ENCODE results near the gene SLC22A13. TPM values are rescaled to one million over a fixed set of nuclear protein-coding genes. Genes with fewer than 3 reads are reported as not detected.

The SLC22A13 gene
- total RNA-seq, 1 donor from 2014 or later, result 0.21 TPM

GRCh38 chr3:38314112-38314763 is 48.6 kb downstream of the SLC22A13 start:
- no peaks in the 10 kb centered on the region for H3K36me3 Mint-ChIP-seq
- no peaks in the 10 kb centered on the region for H3K79me2 ChIP-seq (ENCODE audit: low read depth)
- peak overlapping the region; percentile 72 for H3K27ac Mint-ChIP-seq
- no peak overlapping the region for H3K4me3 Mint-ChIP-seq
- H3K27me3 Mint-ChIP-seq (ENCODE audit: insufficient read depth, low read depth), result peaks cover 10% of the 10 kb centered on the region
- H3K27ac ChIP-seq, result no peak overlapping the region
- H3F3A ChIP-seq (ENCODE audit: low read depth), result peaks cover 9% of the 10 kb centered on the region
- TF ChIP-seq CTCF (IDR thresholded peaks at IDR 0.05) (no peak), EZH2 (IDR thresholded peaks at IDR 0.05) (no peak), EZH2phosphoT487 (IDR thresholded peaks at IDR 0.05) (no peak)
- no peaks in the 10 kb centered on the region for H3K27me3 ChIP-seq
- H3K36me3 ChIP-seq, result no peaks in the 10 kb centered on the region
- peaks cover 25% of the 10 kb centered on the region for H3K4me1 Mint-ChIP-seq
- peak overlapping the region; percentile 100 for H2AFZ ChIP-seq (replicated peaks)
- no peaks in the 10 kb centered on the region for H3K9me3 ChIP-seq (ENCODE audit: low read depth)
- peaks cover 17% of the 10 kb centered on the region for H3K4me1 ChIP-seq
- no peaks in the 10 kb centered on the region for H3K9me3 Mint-ChIP-seq
- H4K20me1 ChIP-seq (ENCODE audit: low read depth), result no peaks in the 10 kb centered on the region
- peak; percentile 48 for DNase-seq (ENCODE audit: low spot score)
- no peak overlapping the region for H3K9ac ChIP-seq
- no peak overlapping the region for H3K4me3 ChIP-seq
- peak overlapping the region; percentile 22 for H3K4me2 ChIP-seq

- no peak overlapping the region for H3K4me3 ChIP-seq
- Mint-ChIP-seq H3K27ac (peak overlapping the region; percentile 72), H3K4me1 (peaks cover 25% of the 10 kb centered on the region), H3K9me3 (no peaks in the 10 kb centered on the region), H3K4me3 (no peak overlapping the region), H3K27me3 (ENCODE audit: insufficient read depth, low read depth) (peaks cover 10% of the 10 kb centered on the region), H3K36me3 (no peaks in the 10 kb centered on the region)
- peak; percentile 20 for DNase-seq (ENCODE audit: low spot score)
- no peaks in the 10 kb centered on the region for H3K27me3 ChIP-seq
- peak overlapping the region; percentile 100 for H2AFZ ChIP-seq (replicated peaks)
- no peak overlapping the region for H3K27ac ChIP-seq
- H3F3A ChIP-seq (ENCODE audit: low read depth), result peaks cover 9% of the 10 kb centered on the region
- H3K4me2 ChIP-seq, result peak overlapping the region; percentile 22
- H3K4me1 ChIP-seq, result peaks cover 17% of the 10 kb centered on the region
- H3K9me3 ChIP-seq (ENCODE audit: low read depth), result no peaks in the 10 kb centered on the region
- TF ChIP-seq EZH2phosphoT487 (IDR thresholded peaks at IDR 0.05) (no peak), CTCF (IDR thresholded peaks at IDR 0.05) (no peak), EZH2 (IDR thresholded peaks at IDR 0.05) (no peak)
- H3K36me3 ChIP-seq, result no peaks in the 10 kb centered on the region
- H3K9ac ChIP-seq, result no peak overlapping the region
- H3K79me2 ChIP-seq (ENCODE audit: low read depth), result no peaks in the 10 kb centered on the region
- H4K20me1 ChIP-seq (ENCODE audit: low read depth), result no peaks in the 10 kb centered on the region
These were observed 49.3 kb downstream of the SLC22A13 start for GRCh38 chr3:38314764-38315487.

- Histone ChIP-seq H2AFZ (replicated peaks) (peak overlapping the region; percentile 100), H3K27me3 (no peaks in the 10 kb centered on the region), H3K4me2 (no peak overlapping the region), H3K79me2 (ENCODE audit: low read depth) (no peaks in the 10 kb centered on the region), H3K9ac (no peak overlapping the region), H4K20me1 (ENCODE audit: low read depth) (no peaks in the 10 kb centered on the region), H3K36me3 (no peaks in the 10 kb centered on the region), H3K4me3 (no peak overlapping the region), H3K9me3 (ENCODE audit: low read depth) (no peaks in the 10 kb centered on the region), H3F3A (ENCODE audit: low read depth) (peaks cover 9% of the 10 kb centered on the region), H3K4me1 (peaks cover 17% of the 10 kb centered on the region), H3K27ac (no peak overlapping the region)
- Mint-ChIP-seq H3K27ac (no peak overlapping the region), H3K4me3 (no peak overlapping the region), H3K9me3 (no peaks in the 10 kb centered on the region), H3K36me3 (no peaks in the 10 kb centered on the region), H3K4me1 (peaks cover 25% of the 10 kb centered on the region), H3K27me3 (ENCODE audit: insufficient read depth, low read depth) (peaks cover 8% of the 10 kb centered on the region)
- DNase-seq (ENCODE audit: low spot score), result no peak
- no peak for TF ChIP-seq EZH2 (IDR thresholded peaks at IDR 0.05)
These were observed 50.0 kb downstream of the SLC22A13 start for GRCh38 chr3:38315488-38316230.
